ENCODE results near the gene CYP2R1. TPM values are rescaled to one million over a fixed set of nuclear protein-coding genes. Genes with fewer than 3 reads are reported as not detected.

The CYP2R1 gene
- total and polyA plus RNA-seq, 2 of the 13 experiments (the other 11 are each of a cell fraction or from before 2014, with no cell fraction given): 0.59 to 0.60 TPM

DNA sequence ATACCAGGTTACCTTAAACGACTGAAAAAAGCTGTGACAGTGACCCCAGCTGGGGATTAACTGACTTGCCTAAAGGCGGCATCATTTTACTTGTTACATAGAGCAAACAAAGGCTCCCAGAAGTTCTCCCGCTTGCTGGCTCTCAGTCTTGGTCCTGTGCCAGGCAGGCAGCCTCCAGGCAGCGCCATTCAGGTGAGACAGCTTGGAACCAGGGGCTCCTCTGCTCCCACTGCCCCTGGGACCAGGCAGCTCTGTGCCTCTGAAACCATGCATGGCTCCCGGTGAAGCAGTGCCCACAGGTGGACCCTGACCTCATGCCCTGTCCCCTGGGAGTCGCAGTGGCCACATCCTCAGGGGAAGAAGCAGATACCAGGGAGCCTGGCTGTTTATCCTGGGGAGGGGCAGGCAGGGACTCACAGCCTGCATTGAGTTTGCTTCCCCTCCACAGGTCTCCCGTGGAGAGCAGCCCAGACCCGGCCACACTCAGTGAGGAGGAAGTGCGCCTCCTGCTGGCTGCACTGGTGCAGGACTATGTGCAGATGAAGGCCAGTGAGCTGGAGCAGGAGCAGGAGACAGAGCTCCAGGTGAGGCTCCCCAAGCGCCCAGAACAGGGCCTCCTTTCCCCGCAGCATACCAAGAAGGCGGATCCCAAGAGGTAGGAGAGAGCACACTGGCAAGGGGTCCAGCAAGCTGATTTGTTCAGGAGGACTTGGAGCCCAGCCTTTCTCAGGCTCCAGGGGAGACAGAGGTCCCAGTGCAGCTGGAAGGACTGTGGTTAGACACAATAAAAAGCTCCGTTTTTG, 15.6 kb upstream of the CYP2R1 start (continued):
- TF ChIP-seq, protein P1, sequence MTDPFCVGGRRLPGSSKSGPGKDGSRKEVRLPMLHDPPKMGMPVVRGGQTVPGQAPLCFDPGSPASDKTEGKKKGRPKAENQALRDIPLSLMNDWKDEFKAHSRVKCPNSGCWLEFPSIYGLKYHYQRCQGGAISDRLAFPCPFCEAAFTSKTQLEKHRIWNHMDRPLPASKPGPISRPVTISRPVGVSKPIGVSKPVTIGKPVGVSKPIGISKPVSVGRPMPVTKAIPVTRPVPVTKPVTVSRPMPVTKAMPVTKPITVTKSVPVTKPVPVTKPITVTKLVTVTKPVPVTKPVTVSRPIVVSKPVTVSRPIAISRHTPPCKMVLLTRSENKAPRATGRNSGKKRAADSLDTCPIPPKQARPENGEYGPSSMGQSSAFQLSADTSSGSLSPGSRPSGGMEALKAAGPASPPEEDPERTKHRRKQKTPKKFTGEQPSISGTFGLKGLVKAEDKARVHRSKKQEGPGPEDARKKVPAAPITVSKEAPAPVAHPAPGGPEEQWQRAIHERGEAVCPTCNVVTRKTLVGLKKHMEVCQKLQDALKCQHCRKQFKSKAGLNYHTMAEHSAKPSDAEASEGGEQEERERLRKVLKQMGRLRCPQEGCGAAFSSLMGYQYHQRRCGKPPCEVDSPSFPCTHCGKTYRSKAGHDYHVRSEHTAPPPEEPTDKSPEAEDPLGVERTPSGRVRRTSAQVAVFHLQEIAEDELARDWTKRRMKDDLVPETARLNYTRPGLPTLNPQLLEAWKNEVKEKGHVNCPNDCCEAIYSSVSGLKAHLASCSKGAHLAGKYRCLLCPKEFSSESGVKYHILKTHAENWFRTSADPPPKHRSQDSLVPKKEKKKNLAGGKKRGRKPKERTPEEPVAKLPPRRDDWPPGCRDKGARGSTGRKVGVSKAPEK (CRISPR knock-in tag; IDR thresholded peaks at IDR 0.05; ENCODE audit: borderline replicate concordance): peak; percentile 39; the same call in 1 of the 2 replicates
- TF ChIP-seq ZNF569 (CRISPR knock-in tag; IDR thresholded peaks at IDR 0.05; ENCODE audit: borderline replicate concordance) (no peak), ZNF879 (CRISPR knock-in tag; IDR thresholded peaks at IDR 0.05) (0 out of 2 replicates have a peak, but pooled peaks have one; percentile 29), ZNF577 (CRISPR knock-in tag; IDR thresholded peaks at IDR 0.05; ENCODE audit: borderline replicate concordance, low read depth) (0 out of 2 replicates have a peak, but pooled peaks have one; percentile 23), ZNF326 (CRISPR knock-in tag; IDR thresholded peaks at IDR 0.05; ENCODE audit: borderline replicate concordance) (no peak), ZNF121 (CRISPR knock-in tag; IDR thresholded peaks at IDR 0.05) (no peak), MATR3 (CRISPR knock-in tag; IDR thresholded peaks at IDR 0.05) (no peak), ZNF205 (CRISPR knock-in tag; IDR thresholded peaks at IDR 0.05) (no peak), TRIM24 (CRISPR knock-in tag; IDR thresholded peaks at IDR 0.05) (no peak), ZNF629 (CRISPR knock-in tag; conservative IDR thresholded peaks at IDR 0.05) (no peak), SRSF4 (IDR thresholded peaks at IDR 0.05; ENCODE audit: low read depth, low read length, poor library complexity, severe bottlenecking) (no peak), RBM39 (IDR thresholded peaks at IDR 0.05; ENCODE audit: low read depth, low read length, poor library complexity, severe bottlenecking) (no peak), SAFB2 (CRISPR knock-in tag; IDR thresholded peaks at IDR 0.05; ENCODE audit: borderline replicate concordance, low read depth) (no peak), MXD4 (CRISPR knock-in tag; IDR thresholded peaks at IDR 0.05) (peak; percentile 33; the same call in 1 of the 2 replicates), REPIN1 (CRISPR knock-in tag; IDR thresholded peaks at IDR 0.05; ENCODE audit: borderline replicate concordance, low read depth) (peak; percentile 30; the same call in 1 of the 2 replicates), ZZZ3 (CRISPR knock-in tag; IDR thresholded peaks at IDR 0.05; ENCODE audit: borderline replicate concordance) (no peak), ZNF883 (CRISPR knock-in tag; IDR thresholded peaks at IDR 0.05; ENCODE audit: not compliant biosample characterization) (peak; percentile 54)
- TF ChIP-seq, protein P2, sequence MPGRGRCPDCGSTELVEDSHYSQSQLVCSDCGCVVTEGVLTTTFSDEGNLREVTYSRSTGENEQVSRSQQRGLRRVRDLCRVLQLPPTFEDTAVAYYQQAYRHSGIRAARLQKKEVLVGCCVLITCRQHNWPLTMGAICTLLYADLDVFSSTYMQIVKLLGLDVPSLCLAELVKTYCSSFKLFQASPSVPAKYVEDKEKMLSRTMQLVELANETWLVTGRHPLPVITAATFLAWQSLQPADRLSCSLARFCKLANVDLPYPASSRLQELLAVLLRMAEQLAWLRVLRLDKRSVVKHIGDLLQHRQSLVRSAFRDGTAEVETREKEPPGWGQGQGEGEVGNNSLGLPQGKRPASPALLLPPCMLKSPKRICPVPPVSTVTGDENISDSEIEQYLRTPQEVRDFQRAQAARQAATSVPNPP (CRISPR knock-in tag; IDR thresholded peaks at IDR 0.05): peak; percentile 32; the same call in 1 of the 2 replicates
- TF ChIP-seq, protein P3, sequence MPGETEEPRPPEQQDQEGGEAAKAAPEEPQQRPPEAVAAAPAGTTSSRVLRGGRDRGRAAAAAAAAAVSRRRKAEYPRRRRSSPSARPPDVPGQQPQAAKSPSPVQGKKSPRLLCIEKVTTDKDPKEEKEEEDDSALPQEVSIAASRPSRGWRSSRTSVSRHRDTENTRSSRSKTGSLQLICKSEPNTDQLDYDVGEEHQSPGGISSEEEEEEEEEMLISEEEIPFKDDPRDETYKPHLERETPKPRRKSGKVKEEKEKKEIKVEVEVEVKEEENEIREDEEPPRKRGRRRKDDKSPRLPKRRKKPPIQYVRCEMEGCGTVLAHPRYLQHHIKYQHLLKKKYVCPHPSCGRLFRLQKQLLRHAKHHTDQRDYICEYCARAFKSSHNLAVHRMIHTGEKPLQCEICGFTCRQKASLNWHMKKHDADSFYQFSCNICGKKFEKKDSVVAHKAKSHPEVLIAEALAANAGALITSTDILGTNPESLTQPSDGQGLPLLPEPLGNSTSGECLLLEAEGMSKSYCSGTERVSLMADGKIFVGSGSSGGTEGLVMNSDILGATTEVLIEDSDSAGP (CRISPR knock-in tag; IDR thresholded peaks at IDR 0.05; ENCODE audit: borderline replicate concordance): peak; percentile 64; the same call in 1 of the 2 replicates

All from HepG2 (cell line).